Measurements from ENCODE around the gene LRFN4. TPM values are rescaled to one million over a fixed set of nuclear protein-coding genes. Genes with fewer than 3 reads are reported as not detected.

LRFN4 gene
- total and polyA plus RNA-seq, 4 donors, result 0.75 to 3.4 (median 1.5) TPM; not detected in 1

DNA sequence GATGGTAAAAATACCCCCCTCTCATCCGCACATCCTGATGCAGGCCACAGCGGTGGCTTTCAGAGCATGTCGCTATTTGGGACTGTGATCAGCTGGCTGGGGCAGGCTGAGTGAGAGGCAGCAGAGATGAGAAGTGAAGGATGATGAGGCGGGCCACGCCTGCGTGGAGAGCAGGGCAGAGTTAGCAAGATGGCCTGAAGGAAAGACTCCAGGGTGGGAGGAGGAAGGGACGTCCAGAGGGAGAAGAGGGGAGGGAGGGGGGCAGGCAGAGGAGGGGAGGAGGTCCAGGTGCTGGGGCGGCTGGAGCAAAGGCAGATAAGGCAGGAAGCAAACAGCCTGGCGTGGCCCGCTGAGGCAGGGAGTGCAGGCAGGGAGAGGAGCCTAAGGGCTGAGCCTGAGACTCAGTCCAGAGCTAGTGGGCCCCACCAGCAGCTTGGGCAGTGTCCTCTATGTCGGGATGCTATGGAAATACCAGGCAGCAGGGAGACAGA lies 29.1 kb downstream of the LRFN4 start (continued):
- no peak for TF ChIP-seq SP1 (IDR thresholded peaks at IDR 0.05)
- no peak for TF ChIP-seq HNF4A (conservative IDR thresholded peaks at IDR 0.05)
- no peak for TF ChIP-seq YY1 (IDR thresholded peaks at IDR 0.05)
- no peak for TF ChIP-seq RXRA (IDR thresholded peaks at IDR 0.05)
- no peak for TF ChIP-seq MAX (IDR thresholded peaks at IDR 0.05)
- TF ChIP-seq RAD21 (IDR thresholded peaks at IDR 0.05), result no peak

DNA sequence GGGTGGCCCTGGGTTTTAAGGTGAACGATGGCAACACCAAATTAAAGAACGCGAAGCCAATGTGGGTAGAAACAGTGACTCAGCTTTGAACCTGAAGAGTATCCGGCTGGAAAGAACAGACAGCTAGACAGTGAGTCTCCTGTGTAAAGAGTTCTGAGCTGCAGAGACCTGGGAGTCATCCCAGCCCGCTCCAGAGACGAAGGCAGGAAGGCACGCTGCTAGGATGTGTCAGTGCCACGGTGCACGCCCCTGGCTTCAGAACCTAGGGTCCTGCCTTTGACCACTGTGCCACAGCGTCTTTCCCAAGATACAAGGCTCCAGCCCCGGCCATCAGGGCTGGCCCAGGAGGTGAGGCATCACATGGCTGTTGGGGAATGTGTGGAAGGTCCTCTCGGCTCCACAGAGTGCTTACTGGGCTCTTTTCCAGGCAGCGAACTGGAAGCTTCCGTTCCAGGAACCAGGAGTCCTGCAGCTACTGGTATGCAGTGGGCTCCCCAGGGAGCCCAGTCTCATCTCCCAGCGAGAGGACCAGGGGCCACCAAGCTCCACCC lies 29.9 kb downstream of the LRFN4 start:
- no peak for DNase-seq (ENCODE audit: low spot score)
- H3K9ac ChIP-seq (ENCODE audit: low read depth in 1 of 2, low read length in 2 of 2), result no peak overlapping the region
- no peaks in the 10 kb centered on the region for H3K27me3 ChIP-seq (ENCODE audit: control insufficient read depth in 4 of 4, insufficient read depth in 4 of 4, low read length in 3 of 4)
- H3K4me3 ChIP-seq (ENCODE audit: low read depth in 1 of 3, low read length in 3 of 3), result no peak overlapping the region
- peaks cover 10 to 29% (median 20%) of the 10 kb centered on the region in 4 donors for H3K4me1 ChIP-seq (ENCODE audit: control insufficient read depth in 4 of 4, insufficient read depth in 4 of 4, low read length in 3 of 4)
- H3K36me3 ChIP-seq (ENCODE audit: control insufficient read depth in 4 of 4, insufficient read depth in 3 of 4, low read depth in 1 of 4, low read length in 3 of 4), result no peaks in the 10 kb centered on the region
- H3K27ac ChIP-seq (ENCODE audit: low read depth in 1 of 2, low read length in 2 of 2), result no peak overlapping the region
- no peaks in the 10 kb centered on the region for H3K9me3 ChIP-seq (ENCODE audit: control insufficient read depth in 4 of 4, low read length in 3 of 4)
- TF ChIP-seq RXRA (IDR thresholded peaks at IDR 0.05) (no peak), FOXA2 (IDR thresholded peaks at IDR 0.05) (no peak), NR2F2 (IDR thresholded peaks at IDR 0.05) (no peak)
- WGBS, result 81% methylated on average over 15 of the region's 15 CpGs

- Histone ChIP-seq H3K36me3 (ENCODE audit: control insufficient read depth in 4 of 4, insufficient read depth in 3 of 4, low read depth in 1 of 4, low read length in 3 of 4) (no peaks in the 10 kb centered on the region), H3K4me1 (ENCODE audit: control insufficient read depth in 4 of 4, insufficient read depth in 4 of 4, low read length in 3 of 4) (peaks cover 10 to 29% (median 19%) of the 10 kb centered on the region in 4 donors), H3K4me3 (ENCODE audit: low read depth in 1 of 3, low read length in 3 of 3) (no peak overlapping the region), H3K27me3 (ENCODE audit: control insufficient read depth in 4 of 4, insufficient read depth in 4 of 4, low read length in 3 of 4) (no peaks in the 10 kb centered on the region), H3K9ac (ENCODE audit: low read depth in 1 of 2, low read length in 2 of 2) (no peak overlapping the region), H3K9me3 (ENCODE audit: control insufficient read depth in 4 of 4, low read length in 3 of 4) (no peaks in the 10 kb centered on the region), H3K27ac (ENCODE audit: low read depth in 1 of 2, low read length in 2 of 2) (no peak overlapping the region)
- TF ChIP-seq HNF4A (conservative IDR thresholded peaks at IDR 0.05) (no peak), HNF4G (IDR thresholded peaks at IDR 0.05) (no peak)
- no peak for DNase-seq (ENCODE audit: low spot score)
- WGBS, result 90% methylated on average over 11 of the region's 11 CpGs
Observed at GRCh38 chr11:66887526-66887925, 30.7 kb downstream of the LRFN4 start.

GRCh38 chr11:66888282-66888681 lies 31.4 kb downstream of the LRFN4 start:
- Histone ChIP-seq H3K9me3 (ENCODE audit: control insufficient read depth in 4 of 4, low read length in 3 of 4) (no peaks in the 10 kb centered on the region), H3K27me3 (ENCODE audit: control insufficient read depth in 4 of 4, insufficient read depth in 4 of 4, low read length in 3 of 4) (no peaks in the 10 kb centered on the region), H3K9ac (ENCODE audit: low read depth in 1 of 2, low read length in 2 of 2) (no peak overlapping the region), H3K4me3 (ENCODE audit: low read depth in 1 of 3, low read length in 3 of 3) (no peak overlapping the region), H3K36me3 (ENCODE audit: control insufficient read depth in 4 of 4, insufficient read depth in 3 of 4, low read depth in 1 of 4, low read length in 3 of 4) (no peaks in the 10 kb centered on the region), H3K4me1 (ENCODE audit: control insufficient read depth in 4 of 4, insufficient read depth in 4 of 4, low read length in 3 of 4) (peaks cover 10 to 23% (median 14%) of the 10 kb centered on the region in 4 donors), H3K27ac (ENCODE audit: low read depth in 1 of 2, low read length in 2 of 2) (peak overlapping the region; percentile 21 to 22)
- WGBS, result 52% methylated on average over 10 of the region's 10 CpGs
- peak in 1 of 2 donors; percentile 10 for TF ChIP-seq RAD21 (IDR thresholded peaks at IDR 0.05)
- TF ChIP-seq RXRA (IDR thresholded peaks at IDR 0.05), result peak in 1 of 2 donors; percentile 42
- TF ChIP-seq CTCF (IDR thresholded peaks at IDR 0.05; ENCODE audit: low read depth, low read length, missing input control), result no peak
- no peak for TF ChIP-seq SP1 (IDR thresholded peaks at IDR 0.05)
- TF ChIP-seq YY1 (IDR thresholded peaks at IDR 0.05), result peak; percentile 25
- TF ChIP-seq ZBTB33 (IDR thresholded peaks at IDR 0.05), result no peak
- TF ChIP-seq TAF1 (conservative IDR thresholded peaks at IDR 0.05), result no peak
- TF ChIP-seq EGR1 (IDR thresholded peaks at IDR 0.05; ENCODE audit: low read depth in 2 of 2), result no peak
- TF ChIP-seq HNF4G (IDR thresholded peaks at IDR 0.05), result no peak
- TF ChIP-seq MAX (IDR thresholded peaks at IDR 0.05), result no peak
- TF ChIP-seq NR2F2 (IDR thresholded peaks at IDR 0.05), result no peak
- TF ChIP-seq, protein P1, sequence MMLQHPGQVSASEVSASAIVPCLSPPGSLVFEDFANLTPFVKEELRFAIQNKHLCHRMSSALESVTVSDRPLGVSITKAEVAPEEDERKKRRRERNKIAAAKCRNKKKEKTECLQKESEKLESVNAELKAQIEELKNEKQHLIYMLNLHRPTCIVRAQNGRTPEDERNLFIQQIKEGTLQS (IDR thresholded peaks at IDR 0.05), result no peak
- TF ChIP-seq, protein P2, sequence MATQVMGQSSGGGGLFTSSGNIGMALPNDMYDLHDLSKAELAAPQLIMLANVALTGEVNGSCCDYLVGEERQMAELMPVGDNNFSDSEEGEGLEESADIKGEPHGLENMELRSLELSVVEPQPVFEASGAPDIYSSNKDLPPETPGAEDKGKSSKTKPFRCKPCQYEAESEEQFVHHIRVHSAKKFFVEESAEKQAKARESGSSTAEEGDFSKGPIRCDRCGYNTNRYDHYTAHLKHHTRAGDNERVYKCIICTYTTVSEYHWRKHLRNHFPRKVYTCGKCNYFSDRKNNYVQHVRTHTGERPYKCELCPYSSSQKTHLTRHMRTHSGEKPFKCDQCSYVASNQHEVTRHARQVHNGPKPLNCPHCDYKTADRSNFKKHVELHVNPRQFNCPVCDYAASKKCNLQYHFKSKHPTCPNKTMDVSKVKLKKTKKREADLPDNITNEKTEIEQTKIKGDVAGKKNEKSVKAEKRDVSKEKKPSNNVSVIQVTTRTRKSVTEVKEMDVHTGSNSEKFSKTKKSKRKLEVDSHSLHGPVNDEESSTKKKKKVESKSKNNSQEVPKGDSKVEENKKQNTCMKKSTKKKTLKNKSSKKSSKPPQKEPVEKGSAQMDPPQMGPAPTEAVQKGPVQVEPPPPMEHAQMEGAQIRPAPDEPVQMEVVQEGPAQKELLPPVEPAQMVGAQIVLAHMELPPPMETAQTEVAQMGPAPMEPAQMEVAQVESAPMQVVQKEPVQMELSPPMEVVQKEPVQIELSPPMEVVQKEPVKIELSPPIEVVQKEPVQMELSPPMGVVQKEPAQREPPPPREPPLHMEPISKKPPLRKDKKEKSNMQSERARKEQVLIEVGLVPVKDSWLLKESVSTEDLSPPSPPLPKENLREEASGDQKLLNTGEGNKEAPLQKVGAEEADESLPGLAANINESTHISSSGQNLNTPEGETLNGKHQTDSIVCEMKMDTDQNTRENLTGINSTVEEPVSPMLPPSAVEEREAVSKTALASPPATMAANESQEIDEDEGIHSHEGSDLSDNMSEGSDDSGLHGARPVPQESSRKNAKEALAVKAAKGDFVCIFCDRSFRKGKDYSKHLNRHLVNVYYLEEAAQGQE (IDR thresholded peaks at IDR 0.05), result no peak
- TF ChIP-seq HNF4A (conservative IDR thresholded peaks at IDR 0.05), result peak in 1 of 2 donors; percentile 29
- TF ChIP-seq GABPA (IDR thresholded peaks at IDR 0.05 in 1 of 2, conservative IDR thresholded peaks at IDR 0.05 in 1 of 2), result no peak
- peak; percentile 16 for TF ChIP-seq FOXA2 (IDR thresholded peaks at IDR 0.05)
- no peak for TF ChIP-seq FOXA1 (IDR thresholded peaks at IDR 0.05)
- no peak for DNase-seq (ENCODE audit: low spot score)

Data from liver (tissue), 9 donors.